ENCODE results near the gene TCOF1.
A peak's percentile ranks its signal among the peaks of the same experiment; 100 is the strongest.

The TCOF1 gene

GRCh38 chr5:150410524-150411244 is 53.2 kb downstream of the TCOF1 start:
- Histone ChIP-seq H3K36me3 (ENCODE audit: low read length) (peaks cover 7% of the 10 kb centered on the region; the same call in 1 of the 2 replicates), H3F3A (ENCODE audit: insufficient read depth) (peaks cover 58% of the 10 kb centered on the region), H3K27me3 (ENCODE audit: low read length) (no peaks in the 10 kb centered on the region), H4K20me1 (ENCODE audit: low read depth, low read length) (peaks cover 8% of the 10 kb centered on the region; the same call in 1 of the 2 replicates), H3K27ac (ENCODE audit: low read depth, low read length) (peak overlapping the region; percentile 97), H3K9me3 (ENCODE audit: insufficient read depth, low read length) (no peaks in the 10 kb centered on the region), H2AFZ (ENCODE audit: low read depth, low read length, severe bottlenecking) (no peak overlapping the region), H3K79me2 (ENCODE audit: insufficient read depth, low read length) (peaks cover 50% of the 10 kb centered on the region), H3K9me2 (replicated peaks; ENCODE audit: insufficient read depth, low read length) (no peaks in the 10 kb centered on the region), H3K4me3 (ENCODE audit: insufficient read depth, low read length, poor library complexity, severe bottlenecking) (peak overlapping the region; percentile 98), H3K4me2 (ENCODE audit: low read depth, low read length, poor library complexity, severe bottlenecking) (peak overlapping the region; percentile 96), H3K9ac (ENCODE audit: low read length) (peak overlapping the region; percentile 98)
- no peak for TF ChIP-seq EZH2phosphoT487 (conservative IDR thresholded peaks at IDR 0.05; ENCODE audit: low read length)
- no peak for TF ChIP-seq CTCF (IDR thresholded peaks at IDR 0.05; ENCODE audit: insufficient read depth, low read length, poor library complexity, severe bottlenecking)

- no peaks in the 10 kb centered on the region for H3K9me2 ChIP-seq (replicated peaks; ENCODE audit: insufficient read depth, low read length)
- H3K4me2 ChIP-seq (ENCODE audit: low read depth, low read length, poor library complexity, severe bottlenecking), result peak overlapping the region; percentile 96
- H3K27ac ChIP-seq (ENCODE audit: low read depth, low read length), result peak overlapping the region; percentile 97
- H3K27me3 ChIP-seq (ENCODE audit: low read length), result no peaks in the 10 kb centered on the region
- no peak overlapping the region for H2AFZ ChIP-seq (ENCODE audit: low read depth, low read length, severe bottlenecking)
- H3K36me3 ChIP-seq (ENCODE audit: low read length), result peaks cover 3% of the 10 kb centered on the region; the same call in 1 of the 2 replicates
- H3F3A ChIP-seq (ENCODE audit: insufficient read depth), result peaks cover 51% of the 10 kb centered on the region
- H4K20me1 ChIP-seq (ENCODE audit: low read depth, low read length), result peaks cover 8% of the 10 kb centered on the region; the same call in 1 of the 2 replicates
- peaks cover 50% of the 10 kb centered on the region for H3K79me2 ChIP-seq (ENCODE audit: insufficient read depth, low read length)
- H3K9ac ChIP-seq (ENCODE audit: low read length), result peak overlapping the region; percentile 98
- H3K9me3 ChIP-seq (ENCODE audit: insufficient read depth, low read length), result no peaks in the 10 kb centered on the region
- H3K4me3 ChIP-seq (ENCODE audit: insufficient read depth, low read length, poor library complexity, severe bottlenecking), result peak overlapping the region; percentile 98
- no peak for TF ChIP-seq CTCF (IDR thresholded peaks at IDR 0.05; ENCODE audit: insufficient read depth, low read length, poor library complexity, severe bottlenecking)
- no peak for TF ChIP-seq EZH2phosphoT487 (conservative IDR thresholded peaks at IDR 0.05; ENCODE audit: low read length)
Observed at GRCh38 chr5:150411245-150411979, 53.9 kb downstream of the TCOF1 start.

- peak within 1 kb of the TSS; percentile 62 for H2AFZ ChIP-seq (ENCODE audit: low read depth, low read length, severe bottlenecking)
- no peaks in the 10 kb centered on the region for H3K9me2 ChIP-seq (replicated peaks; ENCODE audit: insufficient read depth, low read length)
- H3K9me3 ChIP-seq (ENCODE audit: insufficient read depth, low read length), result no peaks in the 10 kb centered on the region
- TF ChIP-seq EZH2phosphoT487 (conservative IDR thresholded peaks at IDR 0.05; ENCODE audit: low read length), result no peak
- H3K4me2 ChIP-seq (ENCODE audit: low read depth, low read length, poor library complexity, severe bottlenecking), result peak within 1 kb of the TSS; percentile 96
- peak within 1 kb of the TSS; percentile 98 for H3K9ac ChIP-seq (ENCODE audit: low read length)
- H3F3A ChIP-seq (ENCODE audit: insufficient read depth), result peaks cover 50% of the 10 kb centered on the region
- H3K4me3 ChIP-seq (ENCODE audit: insufficient read depth, low read length, poor library complexity, severe bottlenecking), result peak within 1 kb of the TSS; percentile 98
- peak within 1 kb of the TSS; percentile 97 for H3K27ac ChIP-seq (ENCODE audit: low read depth, low read length)
- peaks cover 47% of the 10 kb centered on the region for H3K79me2 ChIP-seq (ENCODE audit: insufficient read depth, low read length)
- peaks cover 8% of the 10 kb centered on the region; the same call in 1 of the 2 replicates for H4K20me1 ChIP-seq (ENCODE audit: low read depth, low read length)
- H3K27me3 ChIP-seq (ENCODE audit: low read length), result no peaks in the 10 kb centered on the region
- peaks cover 3% of the 10 kb centered on the region; the same call in 1 of the 2 replicates for H3K36me3 ChIP-seq (ENCODE audit: low read length)
Observed at GRCh38 chr5:150412319-150413175, 55.0 kb downstream of the TCOF1 start, which contains the start of gene CD74. Gene CD74 (minus strand): TSS chr5:150412910. CDS start chr5:150412749, 161 bp downstream.

Measured in SU-DHL-6 (cell line).